H1 (cell line): Measurements from ENCODE around the gene SOX4. TPM values are rescaled to one million over a fixed set of nuclear protein-coding genes. Genes with fewer than 3 reads are reported as not detected.

Experiments used
- ASH2L ChIP-seq: fragments of 200-600, 300-600 bp; sonication (generic); IDR thresholded peaks from one replicate; pipeline ENCODE4 v1.7.1; 2017; ENCODE audit warnings: low read length
- CHD2 ChIP-seq: IDR thresholded peaks from 2 replicates; pipeline ENCODE4 v1.6.1; 2012; ENCODE audit warnings: low read length, improper control_type of control experiment
- CTCF ChIP-seq, 3 experiments: IDR thresholded peaks; 1 replicate in 2 of 3; 2 replicates in 1 of 3; pipeline versions ENCODE4 v1.5.1 to v1.6.1; 2011; ENCODE audit warnings: low read length in 3 of 3, mild to moderate bottlenecking in 3 of 3, inconsistent platforms in 2 of 3, low read depth in 1 of 3, moderate library complexity in 1 of 3; ENCODE audit not compliant: insufficient read depth in 1 of 3; ENCODE audit errors: control extremely low read depth in 1 of 3
- KDM5A ChIP-seq: fragments of 200-600 bp; IDR thresholded peaks from 2 replicates; pipeline ENCODE4 v1.7.1; 2012; ENCODE audit warnings: mild to moderate bottlenecking, low read length, inconsistent platforms, mixed read lengths
- MAX ChIP-seq: IDR thresholded peaks from 2 replicates; pipeline ENCODE4 v1.6.1; 2012; ENCODE audit warnings: inconsistent platforms
- SUZ12 ChIP-seq: fragments of 200-600 bp; sonication (generic); IDR thresholded peaks from 2 replicates; pipeline ENCODE4 v1.6.1; 2012; ENCODE audit warnings: mild to moderate bottlenecking, inconsistent platforms, low read length, moderate library complexity, mixed read lengths
- polyA plus RNA-seq, 7 experiments: library from polyadenylated mRNA; depleted of rRNA in 3 of 7; stranded (reverse) in 5 of 7; unstranded in 2 of 7; fragments of >200 nt in 5 of 7; fragments of 200-250 nt in 2 of 7; gene quantifications; 1 replicate in 5 of 7; 2 replicates in 1 of 7; 4 replicates in 1 of 7; pipeline versions ENCODE4 v1.2.1 to v1.2.3, GENCODE V29; 2011 to 2013; ENCODE audit warnings: missing spikeins in 2 of 7, mixed read lengths in 2 of 7
- total RNA-seq: library from RNA; stranded (reverse); fragmentation: NEBNext Ultra II Directional; extraction: Animal tissue kit (Norgen Biotek cat#: 25700); gene quantifications from 2 replicates; pipeline ENCODE4 v1.2.1, GENCODE V29; 2021
- TF ChIP-seq, protein P1 (sequence below): fragments of 300-600 bp; sonication (generic); IDR thresholded peaks from 2 replicates; pipeline ENCODE4 v1.7.1; 2012; ENCODE audit warnings: low read length, moderate library complexity, mild to moderate bottlenecking, inconsistent platforms; ENCODE audit not compliant: insufficient replicate concordance

The SOX4 gene
- total and polyA plus RNA-seq, 2 of the 8 experiments (the other 6 are each of a cell fraction or from before 2014, with no cell fraction given): 14.1 to 169 TPM

- TF ChIP-seq, protein P1, sequence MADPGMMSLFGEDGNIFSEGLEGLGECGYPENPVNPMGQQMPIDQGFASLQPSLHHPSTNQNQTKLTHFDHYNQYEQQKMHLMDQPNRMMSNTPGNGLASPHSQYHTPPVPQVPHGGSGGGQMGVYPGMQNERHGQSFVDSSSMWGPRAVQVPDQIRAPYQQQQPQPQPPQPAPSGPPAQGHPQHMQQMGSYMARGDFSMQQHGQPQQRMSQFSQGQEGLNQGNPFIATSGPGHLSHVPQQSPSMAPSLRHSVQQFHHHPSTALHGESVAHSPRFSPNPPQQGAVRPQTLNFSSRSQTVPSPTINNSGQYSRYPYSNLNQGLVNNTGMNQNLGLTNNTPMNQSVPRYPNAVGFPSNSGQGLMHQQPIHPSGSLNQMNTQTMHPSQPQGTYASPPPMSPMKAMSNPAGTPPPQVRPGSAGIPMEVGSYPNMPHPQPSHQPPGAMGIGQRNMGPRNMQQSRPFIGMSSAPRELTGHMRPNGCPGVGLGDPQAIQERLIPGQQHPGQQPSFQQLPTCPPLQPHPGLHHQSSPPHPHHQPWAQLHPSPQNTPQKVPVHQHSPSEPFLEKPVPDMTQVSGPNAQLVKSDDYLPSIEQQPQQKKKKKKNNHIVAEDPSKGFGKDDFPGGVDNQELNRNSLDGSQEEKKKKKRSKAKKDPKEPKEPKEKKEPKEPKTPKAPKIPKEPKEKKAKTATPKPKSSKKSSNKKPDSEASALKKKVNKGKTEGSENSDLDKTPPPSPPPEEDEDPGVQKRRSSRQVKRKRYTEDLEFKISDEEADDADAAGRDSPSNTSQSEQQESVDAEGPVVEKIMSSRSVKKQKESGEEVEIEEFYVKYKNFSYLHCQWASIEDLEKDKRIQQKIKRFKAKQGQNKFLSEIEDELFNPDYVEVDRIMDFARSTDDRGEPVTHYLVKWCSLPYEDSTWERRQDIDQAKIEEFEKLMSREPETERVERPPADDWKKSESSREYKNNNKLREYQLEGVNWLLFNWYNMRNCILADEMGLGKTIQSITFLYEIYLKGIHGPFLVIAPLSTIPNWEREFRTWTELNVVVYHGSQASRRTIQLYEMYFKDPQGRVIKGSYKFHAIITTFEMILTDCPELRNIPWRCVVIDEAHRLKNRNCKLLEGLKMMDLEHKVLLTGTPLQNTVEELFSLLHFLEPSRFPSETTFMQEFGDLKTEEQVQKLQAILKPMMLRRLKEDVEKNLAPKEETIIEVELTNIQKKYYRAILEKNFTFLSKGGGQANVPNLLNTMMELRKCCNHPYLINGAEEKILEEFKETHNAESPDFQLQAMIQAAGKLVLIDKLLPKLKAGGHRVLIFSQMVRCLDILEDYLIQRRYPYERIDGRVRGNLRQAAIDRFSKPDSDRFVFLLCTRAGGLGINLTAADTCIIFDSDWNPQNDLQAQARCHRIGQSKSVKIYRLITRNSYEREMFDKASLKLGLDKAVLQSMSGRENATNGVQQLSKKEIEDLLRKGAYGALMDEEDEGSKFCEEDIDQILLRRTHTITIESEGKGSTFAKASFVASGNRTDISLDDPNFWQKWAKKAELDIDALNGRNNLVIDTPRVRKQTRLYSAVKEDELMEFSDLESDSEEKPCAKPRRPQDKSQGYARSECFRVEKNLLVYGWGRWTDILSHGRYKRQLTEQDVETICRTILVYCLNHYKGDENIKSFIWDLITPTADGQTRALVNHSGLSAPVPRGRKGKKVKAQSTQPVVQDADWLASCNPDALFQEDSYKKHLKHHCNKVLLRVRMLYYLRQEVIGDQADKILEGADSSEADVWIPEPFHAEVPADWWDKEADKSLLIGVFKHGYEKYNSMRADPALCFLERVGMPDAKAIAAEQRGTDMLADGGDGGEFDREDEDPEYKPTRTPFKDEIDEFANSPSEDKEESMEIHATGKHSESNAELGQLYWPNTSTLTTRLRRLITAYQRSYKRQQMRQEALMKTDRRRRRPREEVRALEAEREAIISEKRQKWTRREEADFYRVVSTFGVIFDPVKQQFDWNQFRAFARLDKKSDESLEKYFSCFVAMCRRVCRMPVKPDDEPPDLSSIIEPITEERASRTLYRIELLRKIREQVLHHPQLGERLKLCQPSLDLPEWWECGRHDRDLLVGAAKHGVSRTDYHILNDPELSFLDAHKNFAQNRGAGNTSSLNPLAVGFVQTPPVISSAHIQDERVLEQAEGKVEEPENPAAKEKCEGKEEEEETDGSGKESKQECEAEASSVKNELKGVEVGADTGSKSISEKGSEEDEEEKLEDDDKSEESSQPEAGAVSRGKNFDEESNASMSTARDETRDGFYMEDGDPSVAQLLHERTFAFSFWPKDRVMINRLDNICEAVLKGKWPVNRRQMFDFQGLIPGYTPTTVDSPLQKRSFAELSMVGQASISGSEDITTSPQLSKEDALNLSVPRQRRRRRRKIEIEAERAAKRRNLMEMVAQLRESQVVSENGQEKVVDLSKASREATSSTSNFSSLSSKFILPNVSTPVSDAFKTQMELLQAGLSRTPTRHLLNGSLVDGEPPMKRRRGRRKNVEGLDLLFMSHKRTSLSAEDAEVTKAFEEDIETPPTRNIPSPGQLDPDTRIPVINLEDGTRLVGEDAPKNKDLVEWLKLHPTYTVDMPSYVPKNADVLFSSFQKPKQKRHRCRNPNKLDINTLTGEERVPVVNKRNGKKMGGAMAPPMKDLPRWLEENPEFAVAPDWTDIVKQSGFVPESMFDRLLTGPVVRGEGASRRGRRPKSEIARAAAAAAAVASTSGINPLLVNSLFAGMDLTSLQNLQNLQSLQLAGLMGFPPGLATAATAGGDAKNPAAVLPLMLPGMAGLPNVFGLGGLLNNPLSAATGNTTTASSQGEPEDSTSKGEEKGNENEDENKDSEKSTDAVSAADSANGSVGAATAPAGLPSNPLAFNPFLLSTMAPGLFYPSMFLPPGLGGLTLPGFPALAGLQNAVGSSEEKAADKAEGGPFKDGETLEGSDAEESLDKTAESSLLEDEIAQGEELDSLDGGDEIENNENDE: no peak
- TF ChIP-seq CTCF (IDR thresholded peaks at IDR 0.05; ENCODE audit: control extremely low read depth in 1 of 3, insufficient read depth in 1 of 3, low read depth in 1 of 3, low read length in 3 of 3) (no peak), ASH2L (no peak), CHD2 (no peak), MAX (no peak), SUZ12 (0 out of 2 replicates have a peak, but pooled peaks have one; percentile 22), KDM5A (no peak)
These were observed 4.8 kb upstream of the SOX4 start (continued) for GRCh38 chr6:21588481-21589351.
